HG03097 (cell line): ENCODE measurements around the gene TBC1D10B.

Experiments used
- ATAC-seq: cut with Tn5 transposase; IDR thresholded peaks from one replicate; pipeline ENCODE4 v1.9.1; 2021; ENCODE audit not compliant: unreplicated experiment, low FRiP score

TBC1D10B gene

GRCh38 chr16:30375864-30376263 is 5.6 kb upstream of the TBC1D10B start:
- ATAC-seq, result no peak

DNA sequence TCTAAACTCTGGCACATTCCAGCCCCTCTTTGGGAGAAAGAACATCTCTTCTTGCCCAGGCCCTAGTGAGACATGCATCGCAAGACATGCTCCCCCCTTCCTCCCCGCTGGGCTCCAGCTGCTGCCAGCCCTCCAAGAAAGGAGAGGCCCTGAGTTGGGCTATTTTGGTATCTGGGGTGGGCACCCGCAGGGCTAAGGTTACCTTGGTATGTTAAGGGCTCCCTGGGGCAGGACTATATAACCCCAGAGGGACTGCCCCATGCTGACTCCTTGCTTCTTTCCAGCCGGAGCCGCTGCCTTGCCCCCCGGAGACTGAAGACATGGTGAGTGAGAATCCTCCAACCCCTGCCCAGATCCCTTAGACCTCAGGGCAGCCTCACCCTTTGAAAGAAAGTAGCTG is 4.2 kb upstream of the TBC1D10B start, which contains the start of gene MYL11:
Gene MYL11, plus strand, starts transcription at position 265 of the 400 bp plus-strand sequence. Its CDS starts 56 bp downstream, at position 321.
- ATAC-seq, result no peak

DNA sequence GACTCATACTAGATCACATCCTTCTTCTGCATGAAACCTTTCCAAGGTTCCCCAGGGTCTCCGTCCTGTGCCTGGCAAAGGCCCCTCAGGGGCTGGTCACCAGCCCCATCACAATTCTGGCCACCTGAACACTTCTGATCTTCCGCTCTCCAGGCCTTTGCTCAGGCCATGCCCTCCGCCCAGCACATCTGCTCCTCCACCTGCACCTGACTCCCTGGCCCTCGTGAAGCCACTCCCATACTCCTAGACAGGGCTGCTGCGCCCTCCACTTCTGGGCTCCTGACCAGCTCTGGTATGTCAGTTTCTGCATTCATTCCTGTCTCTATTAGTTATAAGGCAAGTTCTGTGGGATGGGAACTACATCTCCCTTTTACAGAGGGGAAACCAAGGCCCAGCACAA is 2.4 kb upstream of the TBC1D10B start:
- no peak for ATAC-seq

GRCh38 chr16:30372038-30372712 is 1.9 kb upstream of the TBC1D10B start:
- no peak for ATAC-seq

- ATAC-seq, result no peak
Measured at GRCh38 chr16:30371248-30371816, 1.0 kb upstream of the TBC1D10B start.

- ATAC-seq, result peak; percentile 9
Measured at GRCh38 chr16:30369938-30370455, 297 bp downstream of the TBC1D10B start.

DNA sequence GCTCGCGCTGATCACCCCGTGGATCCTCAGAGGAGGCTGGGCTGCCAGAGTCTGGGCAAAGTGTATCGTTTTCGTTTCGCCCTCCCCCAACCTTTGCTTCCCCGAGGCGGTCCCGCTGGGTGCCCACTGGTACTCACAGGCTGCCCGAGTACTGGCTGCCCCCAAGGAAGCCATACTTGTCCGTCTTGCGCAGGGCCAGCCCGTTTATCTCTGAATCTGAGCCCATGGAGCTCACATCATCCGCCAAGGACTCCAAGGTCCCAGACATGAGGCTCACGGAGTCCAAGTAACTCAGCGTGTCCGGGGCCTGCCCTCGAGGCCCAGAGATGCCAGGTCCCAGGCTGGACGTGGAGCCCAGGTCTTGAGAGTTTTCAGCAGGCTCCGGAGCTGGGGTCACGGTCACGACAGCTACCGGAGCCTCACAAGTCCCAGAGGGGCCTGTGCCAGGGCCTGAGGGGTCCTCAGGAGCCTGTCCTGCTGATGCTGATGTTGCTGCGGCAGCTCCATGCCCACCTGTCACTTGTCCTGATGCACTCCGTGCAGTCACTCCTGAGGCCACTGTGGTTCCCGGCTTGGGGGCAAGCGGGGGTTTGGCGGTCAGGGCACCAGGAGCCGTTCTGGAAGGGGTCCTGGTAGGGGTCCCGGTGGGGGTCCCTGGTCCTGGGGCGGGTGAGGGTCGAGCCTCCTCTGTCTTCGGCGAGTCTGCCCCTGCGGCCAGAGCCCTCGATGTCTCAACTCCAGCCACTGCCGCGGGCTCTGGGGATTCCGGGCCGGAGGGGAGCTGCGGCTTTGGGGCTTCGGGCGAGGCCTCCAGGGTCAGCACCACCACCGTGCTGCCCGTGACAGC is 980 bp downstream of the TBC1D10B start:
- no peak for ATAC-seq

DNA sequence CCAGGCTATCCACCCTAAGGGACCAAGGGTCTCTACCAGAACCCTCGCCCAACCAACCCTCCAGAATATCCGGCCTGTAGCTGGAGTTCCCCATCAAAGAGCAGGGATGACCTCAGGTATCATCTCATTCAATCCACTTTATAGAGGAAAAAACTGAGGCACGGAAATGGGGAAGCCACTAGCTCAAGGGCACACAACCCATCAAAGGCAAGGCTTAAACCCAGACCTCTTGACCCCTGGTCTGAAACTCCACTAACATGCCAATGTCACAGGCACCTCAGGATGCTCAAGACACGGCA is 1.6 kb downstream of the TBC1D10B start:
- no peak for ATAC-seq

GRCh38 chr16:30368122-30368791 is 2.0 kb downstream of the TBC1D10B start:
- ATAC-seq, result no peak

DNA sequence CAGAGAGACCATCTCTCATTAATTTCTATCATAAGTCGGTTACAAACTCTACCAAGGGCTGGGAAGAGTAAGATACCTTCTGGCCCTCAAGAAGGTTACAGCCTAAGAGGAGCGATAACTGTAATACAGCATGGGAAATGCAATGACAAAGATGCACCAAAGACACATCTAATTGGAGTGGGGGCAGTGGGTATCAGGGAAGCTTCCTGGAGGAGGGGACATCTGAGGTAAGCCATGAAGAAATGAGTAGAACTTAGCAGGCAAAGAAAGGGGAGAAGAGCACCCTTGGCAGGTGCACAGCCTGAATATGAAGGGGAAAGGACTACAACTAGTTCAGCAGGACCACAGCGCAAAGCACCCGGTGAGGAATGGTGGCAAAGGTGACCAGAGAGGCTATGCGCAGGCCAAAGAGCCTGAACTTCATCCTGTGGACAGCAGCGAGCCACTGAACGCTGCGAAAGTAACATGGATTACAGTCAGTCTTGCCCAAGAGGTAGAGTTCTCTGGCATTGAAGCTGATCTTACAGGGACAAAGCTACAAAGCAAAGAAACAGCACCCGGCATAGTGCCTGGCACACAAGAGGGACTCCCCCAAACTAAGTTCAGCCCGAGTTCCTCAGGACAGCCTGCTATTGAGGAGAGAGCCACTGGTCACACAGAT is 2.8 kb downstream of the TBC1D10B start:
- ATAC-seq, result no peak

- no peak for ATAC-seq
Measured at GRCh38 chr16:30366511-30366910, 3.8 kb downstream of the TBC1D10B start.

- ATAC-seq, result no peak
Measured at GRCh38 chr16:30365200-30365599, 5.1 kb downstream of the TBC1D10B start.

- ATAC-seq, result no peak
Measured at GRCh38 chr16:30361180-30361579, 9.1 kb downstream of the TBC1D10B start.

DNA sequence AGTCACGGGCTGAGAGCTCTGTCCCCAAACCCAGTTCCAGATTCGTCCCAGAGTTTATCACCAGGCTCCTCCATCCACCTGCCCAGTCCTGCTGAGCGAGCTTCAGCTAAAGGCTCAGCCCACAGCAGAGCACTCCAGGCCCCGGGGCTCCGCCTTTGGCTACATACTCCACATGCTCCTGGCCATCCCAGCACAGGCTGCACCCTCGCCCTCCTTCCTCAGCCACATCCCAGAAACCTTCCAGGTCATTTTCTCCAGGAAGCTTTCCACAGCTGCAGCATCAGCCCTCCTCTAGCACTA is 10.5 kb downstream of the TBC1D10B start:
- ATAC-seq, result no peak

- ATAC-seq, result no peak
Measured at GRCh38 chr16:30358990-30359870, 11.1 kb downstream of the TBC1D10B start.

DNA sequence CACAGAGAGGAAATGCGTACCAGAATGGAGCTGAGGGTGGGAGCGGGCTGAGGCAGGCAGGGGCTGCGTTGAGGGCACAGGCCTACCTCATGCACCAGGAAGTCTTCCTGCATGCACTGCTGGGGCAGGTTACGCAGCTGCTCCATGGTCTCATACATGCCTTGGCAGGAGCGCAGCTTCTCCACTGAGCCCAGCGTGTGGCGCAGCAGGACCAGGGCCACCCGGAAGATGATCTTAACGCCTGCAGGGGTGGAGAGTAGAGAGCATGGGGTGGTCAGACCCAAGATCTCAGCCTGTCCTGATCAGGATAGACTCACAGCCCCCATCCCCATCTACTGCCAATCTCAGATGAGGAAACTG is 11.7 kb downstream of the TBC1D10B start:
- no peak for ATAC-seq

DNA sequence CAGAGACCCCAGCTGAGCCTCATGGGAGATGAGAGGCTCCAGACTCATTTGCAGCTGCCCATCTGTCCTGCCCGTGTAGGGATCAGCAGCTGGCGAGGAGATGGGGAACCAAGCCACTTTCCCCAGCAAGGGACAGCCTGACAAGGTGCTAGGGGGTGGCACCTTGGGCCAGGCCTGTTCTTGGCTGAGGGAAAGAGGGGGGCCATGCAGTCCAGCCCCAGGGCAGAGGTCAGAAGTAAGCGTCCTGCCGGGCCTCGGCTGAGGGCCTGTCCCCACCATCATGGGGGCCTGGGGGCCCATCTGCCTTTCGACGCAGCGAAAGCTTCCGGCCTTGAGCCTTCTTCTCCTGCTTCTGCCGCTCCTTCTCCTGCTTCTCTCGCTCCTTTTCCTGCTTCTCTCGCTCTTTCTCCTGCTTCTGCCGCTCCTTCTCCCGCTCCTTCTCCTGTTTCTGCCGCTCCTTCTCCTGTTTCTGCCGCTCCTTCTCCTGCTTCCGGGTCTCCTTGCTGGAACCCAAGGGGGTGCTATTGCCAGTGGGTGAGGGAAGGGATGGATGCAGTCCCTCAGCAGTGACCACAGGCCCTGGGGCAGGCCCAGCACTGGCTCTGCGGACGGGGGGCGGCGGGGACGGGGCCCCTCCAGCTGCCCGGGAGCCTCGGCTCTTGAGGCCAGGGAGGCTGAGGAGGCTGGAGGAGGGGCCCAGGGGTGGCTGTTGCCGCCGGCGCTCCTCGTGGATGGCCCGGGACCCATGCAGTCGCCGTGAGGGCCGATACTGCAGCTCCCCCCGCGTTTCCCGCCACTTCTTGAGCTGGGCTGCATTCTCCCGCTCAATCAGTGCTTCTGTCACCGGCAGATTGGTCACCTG is 12.3 kb downstream of the TBC1D10B start:
- no peak for ATAC-seq

DNA sequence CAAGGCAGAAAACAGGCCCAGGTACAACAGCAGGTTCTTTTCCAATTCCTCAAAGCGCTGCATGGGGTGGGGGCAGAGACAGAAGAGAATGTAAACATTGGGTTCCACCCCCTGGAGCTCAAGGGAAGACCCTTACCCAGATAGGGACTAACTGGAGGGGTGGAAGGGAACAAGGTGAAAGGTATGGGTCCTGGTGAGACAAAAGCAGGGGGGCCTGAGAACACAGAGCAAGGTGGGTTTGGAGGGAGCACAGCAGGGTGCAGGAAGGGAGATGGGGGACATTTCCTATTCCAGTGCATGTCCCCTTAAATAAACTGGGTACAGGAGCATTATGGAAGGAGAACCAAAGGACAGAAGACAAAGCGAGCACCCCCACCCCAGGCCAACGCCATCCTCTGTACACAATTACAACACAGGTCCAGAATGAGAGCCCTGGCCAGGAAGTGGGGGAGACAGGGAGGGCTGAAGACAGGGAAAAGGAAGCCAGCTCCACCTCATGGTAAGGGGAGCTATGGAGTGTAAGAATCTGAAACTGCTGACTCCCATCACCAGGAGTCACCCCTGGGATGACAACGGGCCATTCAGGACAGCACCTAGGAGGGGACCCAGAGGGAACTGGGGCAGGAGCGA is 13.1 kb downstream of the TBC1D10B start:
- no peak for ATAC-seq
